Ovary (tissue), 3 donors: ENCODE results near the gene CLEC1B.

Experiments used
- CTCF ChIP-seq, 3 donors: fragments of 450-650 bp in 2 of 3; fragments of 200-600 bp in 1 of 3; IDR thresholded peaks; one replicate each; pipeline versions ENCODE4 v1.5.1 to v1.8.0; 2016 to 2022; ENCODE audit warnings: antibody characterized with exemption in 3 of 3, mild to moderate bottlenecking in 1 of 3
- POLR2A ChIP-seq: fragments of 450-650 bp; IDR thresholded peaks from one replicate; pipeline ENCODE4 v1.6.1; 2017; ENCODE audit warnings: antibody characterized with exemption, mild to moderate bottlenecking, moderate library complexity
- donor health status: DM: no; HTN: no; CAD: no.

GRCh38 chr12:9944391-9944790, 54.5 kb downstream of the CLEC1B start:
- TF ChIP-seq CTCF (IDR thresholded peaks at IDR 0.05) (no peak), POLR2A (no peak)
